HCT116 (cell line): ENCODE data around the gene CCDC197. TPM values are rescaled to one million over a fixed set of nuclear protein-coding genes. Genes with fewer than 3 reads are reported as not detected.

Experiments
- ATAC-seq: fragments of 200-7000 bp; cut with Tn5 transposase; 2 replicates; pipeline ENCODE4 v1.9.1; 2020; ENCODE audit warnings: mild to moderate bottlenecking, moderate library complexity
- BruUV-seq: library from RNA; stranded (reverse); fragments of 400-500 nt; replicated peaks from 2 replicates; lab custom pipeline; 2021; lab: Mats Ljungman, UMichigan
- CTCF ChIA-PET: fragments of 300-600 bp; sonication (Branson Sonifier 250); formaldehyde crosslinking; loops from one replicate; lab custom pipeline; 2021; ENCODE audit warnings: antibody characterized with exemption; lab: Charles Lee
- POLR2A ChIA-PET: fragments of 300-600, 350-600 bp; sonication (Branson Sonifier 250); formaldehyde crosslinking; loops from one replicate; lab custom pipeline; 2021; ENCODE audit warnings: antibody characterized with exemption; lab: Charles Lee
- RAD21 ChIA-PET, 2 experiments: fragments of 300-600 bp; sonication (Branson Sonifier 250); formaldehyde crosslinking; loops; one replicate each; lab custom pipeline; 2023; ENCODE audit warnings: low total read pairs in 2 of 2; ENCODE audit not compliant: uncharacterized antibody in 2 of 2, unreplicated experiment in 2 of 2, low non-redundant PET in 1 of 2; lab: Charles Lee
- DNase-seq: peaks from one replicate; pipeline ENCODE4 v3.0.0-alpha.2; 2010; ENCODE audit warnings: low read depth, low spot score
- H2AFZ ChIP-seq: fragments of 200-600 bp; shearing (Covaris generic), sonication (generic); 2 replicates; pipeline ENCODE4 v1.6.1; 2017; ENCODE audit warnings: low read depth, mixed run types, mixed read lengths, antibody characterized with exemption, low read length; ENCODE audit not compliant: poor library complexity, severe bottlenecking
- H3K27ac ChIP-seq: 2 replicates; pipeline ENCODE4 v1.5.1; 2012; ENCODE audit warnings: low read depth, low read length
- H3K27me3 ChIP-seq: fragments of 200-600 bp; sonication (generic); 2 replicates; pipeline ENCODE4 v1.6.1; 2016; ENCODE audit warnings: mixed run types, low read length, mixed read lengths; ENCODE audit not compliant: insufficient read depth
- H3K36me3 ChIP-seq, 2 experiments: fragments of 200-500 bp in 1 of 2; fragments of 200-600 bp in 1 of 2; sonication (Bioruptor generic) in 1 of 2; sonication (generic) in 1 of 2; 2 replicates each; pipeline versions ENCODE4 v1.5.1 to v1.6.1; 2014 to 2016; ENCODE audit warnings: low read length in 2 of 2, inconsistent platforms in 1 of 2, mixed read lengths in 1 of 2, mixed run types in 1 of 2; ENCODE audit not compliant: insufficient read depth in 2 of 2, control insufficient read depth in 1 of 2
- H3K4me1 ChIP-seq, 2 experiments: fragments of 200-600 bp in 1 of 2; sonication (generic) in 1 of 2; 2 replicates each; pipeline versions ENCODE4 v1.5.1 to v1.6.1; 2012 to 2017; ENCODE audit warnings: low read length in 2 of 2, inconsistent platforms in 1 of 2, mild to moderate bottlenecking in 1 of 2, mixed read lengths in 1 of 2, mixed run types in 1 of 2, moderate library complexity in 1 of 2; ENCODE audit not compliant: insufficient read depth in 2 of 2, control insufficient read depth in 1 of 2
- H3K4me2 ChIP-seq: fragments of 200-600 bp; sonication (generic); 2 replicates; pipeline ENCODE4 v1.6.1; 2017; ENCODE audit warnings: mixed run types, low read length, mixed read lengths
- H3K4me3 ChIP-seq, 2 experiments: fragments of 200-600 bp in 1 of 2; sonication (generic) in 1 of 2; replicated peaks in 1 of 2; 2 replicates each; pipeline ENCODE4 v1.5.1; 2011 to 2016; ENCODE audit warnings: low read length in 2 of 2, control low read depth in 1 of 2, low read depth in 1 of 2, mild to moderate bottlenecking in 1 of 2, mixed read lengths in 1 of 2, mixed run types in 1 of 2
- H3K79me2 ChIP-seq: fragments of 200-600 bp; sonication (generic); 2 replicates; pipeline ENCODE4 v1.6.1; 2017; ENCODE audit warnings: mild to moderate bottlenecking, mixed run types, low read length, moderate library complexity, mixed read lengths; ENCODE audit not compliant: insufficient read depth
- H3K9ac ChIP-seq: fragments of 200-600 bp; sonication (generic); 2 replicates; pipeline ENCODE4 v1.6.1; 2016; ENCODE audit warnings: low read length, mixed read lengths
- H3K9me2 ChIP-seq: fragments of 200-600 bp; sonication (generic), shearing (Covaris generic); 2 replicates; pipeline ENCODE4 v1.6.1; 2017; ENCODE audit warnings: mixed run types, mild to moderate bottlenecking, moderate library complexity; ENCODE audit not compliant: insufficient read depth
- H3K9me3 ChIP-seq, 2 experiments: fragments of 200-500 bp in 1 of 2; fragments of 200-600 bp in 1 of 2; sonication (Bioruptor generic) in 1 of 2; sonication (generic) in 1 of 2; 2 replicates each; pipeline ENCODE4 v1.6.1; 2014 to 2017; ENCODE audit warnings: low read length in 2 of 2, mixed read lengths in 2 of 2, inconsistent platforms in 1 of 2, low read depth in 1 of 2, mild to moderate bottlenecking in 1 of 2, mixed run types in 1 of 2, moderate library complexity in 1 of 2; ENCODE audit not compliant: control insufficient read depth in 1 of 2, insufficient read depth in 1 of 2
- H4K20me1 ChIP-seq: fragments of 200-600 bp; sonication (generic), shearing (Covaris generic); 2 replicates; pipeline ENCODE4 v1.6.1; 2017; ENCODE audit warnings: mixed run types, mild to moderate bottlenecking, moderate library complexity; ENCODE audit not compliant: insufficient read depth
- CEBPB ChIP-seq: IDR thresholded peaks from 2 replicates; pipeline ENCODE4 v1.6.1; 2012; ENCODE audit warnings: low read depth
- EGR1 ChIP-seq: IDR thresholded peaks from 2 replicates; pipeline ENCODE4 v1.6.1; 2012; ENCODE audit warnings: low read depth
- FOSL1 ChIP-seq: IDR thresholded peaks from 2 replicates; pipeline ENCODE4 v1.6.1; 2012; ENCODE audit warnings: low read depth
- POLR2A ChIP-seq: IDR thresholded peaks from 2 replicates; pipeline ENCODE4 v1.7.0; 2011; ENCODE audit warnings: borderline replicate concordance; ENCODE audit not compliant: insufficient read depth, insufficient read length; ENCODE audit errors: extremely low read depth
- SIN3A ChIP-seq: IDR thresholded peaks from 2 replicates; pipeline ENCODE4 v1.6.1; 2012; ENCODE audit warnings: low read depth
- SRF ChIP-seq: IDR thresholded peaks from 2 replicates; pipeline ENCODE4 v1.6.1; 2012; ENCODE audit warnings: low read depth
- ZNF274 ChIP-seq: fragments of 200-500 bp; sonication (Bioruptor generic); IDR thresholded peaks from 2 replicates; pipeline ENCODE4 v1.6.1; 2014; ENCODE audit warnings: mild to moderate bottlenecking, low read depth, low read length, inconsistent platforms
- intact Hi-C: fragments of 100-400 bp; cut with micrococcal nuclease; formaldehyde crosslinking; loops from 2 replicates; pipeline ENCODE4 v1.10.0; 2022
- total RNA-seq: library from RNA; stranded (reverse); gene quantifications from one replicate; pipeline ENCODE4 v1.2.1, GENCODE V29; 2021; ENCODE audit not compliant: unreplicated experiment
- TF ChIP-seq, protein P1 (sequence below), 3 experiments: fragments of 200-600 bp in 1 of 3; sonication (generic) in 1 of 3; IDR thresholded peaks in 2 of 3; conservative IDR thresholded peaks in 1 of 3; 2 replicates each; pipeline ENCODE4 v1.5.1; 2012 to 2017; ENCODE audit warnings: low read depth in 2 of 3, low read length in 2 of 3, antibody characterized with exemption in 1 of 3, borderline replicate concordance in 1 of 3, control low read depth in 1 of 3, mild to moderate bottlenecking in 1 of 3, mixed read lengths in 1 of 3, mixed run types in 1 of 3, moderate library complexity in 1 of 3; ENCODE audit not compliant: insufficient read depth in 1 of 3
- TF ChIP-seq, protein P2 (sequence below): IDR thresholded peaks from 2 replicates; pipeline ENCODE4 v1.6.1; 2012; ENCODE audit warnings: low read depth
- TF ChIP-seq, protein P3 (sequence below): IDR thresholded peaks from 2 replicates; pipeline ENCODE4 v1.6.1; 2012

The CCDC197 gene
- total RNA-seq, 1 experiment from 2014 or later = not detected

DNA sequence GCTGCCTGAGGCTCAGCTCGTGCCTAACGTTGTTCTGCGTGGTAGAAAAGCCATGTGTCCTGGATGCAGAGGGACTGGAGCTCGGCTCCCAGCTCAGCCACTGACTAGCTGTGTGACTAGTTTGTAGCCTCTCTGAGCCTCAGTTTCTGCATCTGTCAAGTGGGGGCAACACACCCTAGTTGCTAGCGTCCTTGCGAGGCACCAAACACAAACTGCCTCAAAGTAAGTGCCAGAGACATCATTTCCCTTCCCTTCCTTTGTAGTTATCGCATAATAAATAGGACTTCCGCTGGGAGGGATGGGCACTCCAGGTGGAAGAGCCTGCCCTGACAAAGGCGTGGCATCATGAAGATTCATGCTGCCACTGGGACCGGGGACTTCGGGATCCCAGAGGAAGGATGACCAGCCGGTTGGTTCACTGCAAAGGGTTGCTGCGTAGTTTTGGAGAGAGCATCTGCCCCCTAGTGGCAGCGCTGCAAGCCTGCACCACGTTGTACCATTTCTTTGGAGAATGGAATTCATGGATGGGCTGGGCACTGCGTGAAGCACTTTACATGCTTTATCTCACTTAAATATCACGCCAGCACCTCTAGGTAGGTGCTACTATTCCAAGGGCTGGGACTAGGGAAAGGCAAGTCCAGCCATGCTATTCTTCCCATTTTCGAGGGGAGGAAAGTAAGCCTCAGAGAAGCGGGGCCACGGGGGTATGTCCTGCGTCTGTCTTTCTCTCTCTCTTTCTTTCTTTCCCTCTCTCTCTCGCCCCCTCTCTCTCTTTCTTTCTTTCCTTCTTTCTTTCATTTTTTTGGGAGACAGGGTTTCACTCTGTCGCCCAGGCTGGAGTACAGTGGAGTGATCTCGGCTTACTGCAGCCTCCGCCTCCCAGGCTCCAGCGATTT is 4.6 kb downstream of the CCDC197 start (continued):
- TF ChIP-seq, protein P1, sequence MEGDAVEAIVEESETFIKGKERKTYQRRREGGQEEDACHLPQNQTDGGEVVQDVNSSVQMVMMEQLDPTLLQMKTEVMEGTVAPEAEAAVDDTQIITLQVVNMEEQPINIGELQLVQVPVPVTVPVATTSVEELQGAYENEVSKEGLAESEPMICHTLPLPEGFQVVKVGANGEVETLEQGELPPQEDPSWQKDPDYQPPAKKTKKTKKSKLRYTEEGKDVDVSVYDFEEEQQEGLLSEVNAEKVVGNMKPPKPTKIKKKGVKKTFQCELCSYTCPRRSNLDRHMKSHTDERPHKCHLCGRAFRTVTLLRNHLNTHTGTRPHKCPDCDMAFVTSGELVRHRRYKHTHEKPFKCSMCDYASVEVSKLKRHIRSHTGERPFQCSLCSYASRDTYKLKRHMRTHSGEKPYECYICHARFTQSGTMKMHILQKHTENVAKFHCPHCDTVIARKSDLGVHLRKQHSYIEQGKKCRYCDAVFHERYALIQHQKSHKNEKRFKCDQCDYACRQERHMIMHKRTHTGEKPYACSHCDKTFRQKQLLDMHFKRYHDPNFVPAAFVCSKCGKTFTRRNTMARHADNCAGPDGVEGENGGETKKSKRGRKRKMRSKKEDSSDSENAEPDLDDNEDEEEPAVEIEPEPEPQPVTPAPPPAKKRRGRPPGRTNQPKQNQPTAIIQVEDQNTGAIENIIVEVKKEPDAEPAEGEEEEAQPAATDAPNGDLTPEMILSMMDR (IDR thresholded peaks at IDR 0.05 in 2 of 3, conservative IDR thresholded peaks at IDR 0.05 in 1 of 3; ENCODE audit: borderline replicate concordance in 1 of 3, insufficient read depth in 1 of 3, low read depth in 2 of 3, low read length in 2 of 3) = peak; percentile 94 to 97 (median 96)
- TF ChIP-seq, all 23 proteins: peak for 3

DNA sequence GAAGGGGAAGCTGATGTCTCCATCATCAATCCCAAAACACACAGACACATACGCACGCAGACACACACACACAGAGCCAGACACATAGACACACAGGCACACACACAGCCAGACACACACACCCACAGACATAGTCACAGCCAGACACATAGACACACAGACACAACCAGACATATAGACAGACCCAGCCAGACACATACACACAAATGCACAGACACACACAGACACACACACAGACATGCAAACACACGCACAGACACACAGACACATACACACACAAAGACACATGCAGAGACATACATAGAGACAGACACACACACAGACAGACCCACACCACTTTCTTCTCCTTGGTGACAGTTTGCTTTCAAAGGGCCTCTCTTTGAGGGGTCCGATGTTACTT is 6.3 kb downstream of the CCDC197 start:
- no peaks in the 10 kb centered on the region for H3K79me2 ChIP-seq
- no peak overlapping the region for H3K27ac ChIP-seq
- no peaks in the 10 kb centered on the region for H4K20me1 ChIP-seq
- no peaks in the 10 kb centered on the region for H3K36me3 ChIP-seq
- H2AFZ ChIP-seq = no peak overlapping the region
- H3K27me3 ChIP-seq = no peaks in the 10 kb centered on the region
- intact Hi-C loops = loop anchor here (10.0 kb wide), 1 partner anchor 349 kb away; no protein-coding TSS in a partner anchor
- ATAC-seq (no peak), DNase-seq (no peak)
- ChIA-PET CTCF (interaction anchor here (10.4 kb wide), 1 partner anchor 62 kb away, joined by 121 read pairs; no protein-coding TSS in a partner anchor), POLR2A (no interaction called here), RAD21 (interaction anchor here in 1 of 2 experiments (0.7 kb wide), 1 partner anchor 64 kb away, joined by 3 read pairs; no protein-coding TSS in a partner anchor)
- H3K4me2 ChIP-seq = no peak overlapping the region
- H3K9me3 ChIP-seq = no peaks in the 10 kb centered on the region
- no TSS peak for BruUV-seq
- no peak for TF ChIP-seq CEBPB
- TF ChIP-seq, protein P2, sequence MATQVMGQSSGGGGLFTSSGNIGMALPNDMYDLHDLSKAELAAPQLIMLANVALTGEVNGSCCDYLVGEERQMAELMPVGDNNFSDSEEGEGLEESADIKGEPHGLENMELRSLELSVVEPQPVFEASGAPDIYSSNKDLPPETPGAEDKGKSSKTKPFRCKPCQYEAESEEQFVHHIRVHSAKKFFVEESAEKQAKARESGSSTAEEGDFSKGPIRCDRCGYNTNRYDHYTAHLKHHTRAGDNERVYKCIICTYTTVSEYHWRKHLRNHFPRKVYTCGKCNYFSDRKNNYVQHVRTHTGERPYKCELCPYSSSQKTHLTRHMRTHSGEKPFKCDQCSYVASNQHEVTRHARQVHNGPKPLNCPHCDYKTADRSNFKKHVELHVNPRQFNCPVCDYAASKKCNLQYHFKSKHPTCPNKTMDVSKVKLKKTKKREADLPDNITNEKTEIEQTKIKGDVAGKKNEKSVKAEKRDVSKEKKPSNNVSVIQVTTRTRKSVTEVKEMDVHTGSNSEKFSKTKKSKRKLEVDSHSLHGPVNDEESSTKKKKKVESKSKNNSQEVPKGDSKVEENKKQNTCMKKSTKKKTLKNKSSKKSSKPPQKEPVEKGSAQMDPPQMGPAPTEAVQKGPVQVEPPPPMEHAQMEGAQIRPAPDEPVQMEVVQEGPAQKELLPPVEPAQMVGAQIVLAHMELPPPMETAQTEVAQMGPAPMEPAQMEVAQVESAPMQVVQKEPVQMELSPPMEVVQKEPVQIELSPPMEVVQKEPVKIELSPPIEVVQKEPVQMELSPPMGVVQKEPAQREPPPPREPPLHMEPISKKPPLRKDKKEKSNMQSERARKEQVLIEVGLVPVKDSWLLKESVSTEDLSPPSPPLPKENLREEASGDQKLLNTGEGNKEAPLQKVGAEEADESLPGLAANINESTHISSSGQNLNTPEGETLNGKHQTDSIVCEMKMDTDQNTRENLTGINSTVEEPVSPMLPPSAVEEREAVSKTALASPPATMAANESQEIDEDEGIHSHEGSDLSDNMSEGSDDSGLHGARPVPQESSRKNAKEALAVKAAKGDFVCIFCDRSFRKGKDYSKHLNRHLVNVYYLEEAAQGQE = no peak
- no peak for TF ChIP-seq SRF
- TF ChIP-seq FOSL1 = no peak
- TF ChIP-seq, protein P3, sequence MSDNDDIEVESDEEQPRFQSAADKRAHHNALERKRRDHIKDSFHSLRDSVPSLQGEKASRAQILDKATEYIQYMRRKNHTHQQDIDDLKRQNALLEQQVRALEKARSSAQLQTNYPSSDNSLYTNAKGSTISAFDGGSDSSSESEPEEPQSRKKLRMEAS = no peak
- TF ChIP-seq EGR1 = no peak
- no peak for TF ChIP-seq SIN3A
- TF ChIP-seq ZNF274 = no peak
- TF ChIP-seq POLR2A = no peak
- H3K9ac ChIP-seq = no peak overlapping the region
- no peak overlapping the region for H3K4me3 ChIP-seq
- H3K4me1 ChIP-seq = peaks cover 0 to 7% of the 10 kb centered on the region in 2 experiments; a peak in 2 of 4 replicates
- no peaks in the 10 kb centered on the region for H3K9me2 ChIP-seq
